Metanephros (tissue), 2 donors: ENCODE measurements around the gene EDN1. TPM values are rescaled to one million over a fixed set of nuclear protein-coding genes. Genes with fewer than 3 reads are reported as not detected.

Experiments
- small RNA-seq: library from RNA; depleted of rRNA; stranded (forward); fragments of <200 nt; gene quantifications from one replicate; pipeline ENCODE3, GENCODE V24; 2014; ENCODE audit warnings: low replicate concordance
- total RNA-seq: library from RNA; depleted of rRNA; stranded (reverse); fragments of >200 nt; gene quantifications from one replicate; pipeline ENCODE4 v1.2.3, GENCODE V29; 2014

EDN1 gene
- total RNA-seq = 7.4 TPM

GRCh38 chr6:12289933-12290820 lies at the start of gene EDN1:
Gene EDN1 (plus strand): TSS chr6:12290361. CDS start chr6:12290630, 269 bp downstream.

Small RNA genes within 50 kb of the gene (small RNA-seq; reads per million reads assigned to genes)
- gene SUMO2P12 = not detected
